Esophagus squamous epithelium (tissue), 4 donors: ENCODE results near the gene ACTL6A.

ENCODE experiments used
- POLR2A ChIP-seq, 4 donors: fragments of 450-650 bp; IDR thresholded peaks; one replicate each; pipeline ENCODE4 v1.6.1; 2017; ENCODE audit warnings: antibody characterized with exemption in 4 of 4, mild to moderate bottlenecking in 4 of 4, moderate library complexity in 3 of 4
- TF ChIP-seq, protein P1 (sequence below), 6 experiments: fragments of 450-650 bp in 4 of 6; fragments of 200-600 bp in 2 of 6; sonication (generic) in 2 of 6; IDR thresholded peaks; one replicate each; pipeline ENCODE4 v1.5.1; 2016 to 2019; ENCODE audit warnings: antibody characterized with exemption in 6 of 6, mild to moderate bottlenecking in 4 of 6, moderate library complexity in 4 of 6

DNA sequence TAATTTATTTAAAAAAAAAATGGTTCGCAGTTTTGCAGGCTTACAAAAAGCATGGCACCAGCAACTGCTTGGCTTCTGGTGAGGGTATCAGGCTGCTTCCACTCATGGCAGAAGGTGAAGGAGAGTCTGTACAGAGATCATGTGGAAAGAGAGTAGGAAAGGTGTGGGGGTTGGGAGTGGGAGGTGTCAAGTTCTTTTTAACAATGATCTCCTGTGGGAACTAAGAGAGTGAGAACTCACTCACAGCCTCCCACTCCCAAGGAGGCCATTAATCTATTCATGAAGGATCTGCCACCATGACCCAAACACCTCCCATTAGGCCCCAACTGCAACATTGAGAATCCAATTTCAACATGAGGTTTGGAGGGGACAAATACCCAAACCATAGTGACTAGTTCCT is 21.1 kb upstream of the ACTL6A start:
- TF ChIP-seq, protein P1, sequence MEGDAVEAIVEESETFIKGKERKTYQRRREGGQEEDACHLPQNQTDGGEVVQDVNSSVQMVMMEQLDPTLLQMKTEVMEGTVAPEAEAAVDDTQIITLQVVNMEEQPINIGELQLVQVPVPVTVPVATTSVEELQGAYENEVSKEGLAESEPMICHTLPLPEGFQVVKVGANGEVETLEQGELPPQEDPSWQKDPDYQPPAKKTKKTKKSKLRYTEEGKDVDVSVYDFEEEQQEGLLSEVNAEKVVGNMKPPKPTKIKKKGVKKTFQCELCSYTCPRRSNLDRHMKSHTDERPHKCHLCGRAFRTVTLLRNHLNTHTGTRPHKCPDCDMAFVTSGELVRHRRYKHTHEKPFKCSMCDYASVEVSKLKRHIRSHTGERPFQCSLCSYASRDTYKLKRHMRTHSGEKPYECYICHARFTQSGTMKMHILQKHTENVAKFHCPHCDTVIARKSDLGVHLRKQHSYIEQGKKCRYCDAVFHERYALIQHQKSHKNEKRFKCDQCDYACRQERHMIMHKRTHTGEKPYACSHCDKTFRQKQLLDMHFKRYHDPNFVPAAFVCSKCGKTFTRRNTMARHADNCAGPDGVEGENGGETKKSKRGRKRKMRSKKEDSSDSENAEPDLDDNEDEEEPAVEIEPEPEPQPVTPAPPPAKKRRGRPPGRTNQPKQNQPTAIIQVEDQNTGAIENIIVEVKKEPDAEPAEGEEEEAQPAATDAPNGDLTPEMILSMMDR (IDR thresholded peaks at IDR 0.05) = no peak
- no peak for TF ChIP-seq POLR2A (IDR thresholded peaks at IDR 0.05)
